ENCODE measurements around the gene PATZ1. TPM values are rescaled to one million over a fixed set of nuclear protein-coding genes. Genes with fewer than 3 reads are reported as not detected.
A peak's percentile ranks its signal among the peaks of the same experiment; 100 is the strongest.

The PATZ1 gene
- polyA plus RNA-seq, 1 of the 3 experiments (the other 2 are of a cell fraction): 21.8 TPM

DNA sequence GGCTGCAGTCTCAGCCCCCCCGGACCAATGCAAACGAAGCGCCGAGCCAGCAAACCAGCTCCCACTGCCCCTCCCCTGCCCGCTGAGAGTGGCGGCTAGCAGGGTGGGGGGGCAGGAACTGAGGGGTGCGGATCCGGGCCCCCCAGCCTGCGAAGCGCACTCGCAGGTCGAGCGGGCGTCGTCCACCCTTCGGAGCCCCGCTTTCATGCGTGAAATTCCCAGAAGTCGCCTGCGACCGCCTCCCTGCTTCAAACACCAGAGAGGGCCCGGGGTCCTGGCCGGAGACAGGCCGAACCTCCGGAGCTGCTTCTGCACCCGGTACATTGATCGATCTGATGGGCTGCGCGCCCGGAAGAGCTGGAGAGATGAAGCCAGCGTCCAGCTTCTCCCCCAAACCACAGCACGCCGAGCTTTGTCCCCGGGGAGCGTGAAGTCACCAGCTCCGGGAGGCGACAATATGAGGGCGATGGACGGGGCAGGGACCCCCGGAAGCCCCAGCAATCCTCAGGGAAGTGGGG, 646 bp upstream of the PATZ1 start:
- ChIA-PET CTCF (interaction anchor here (0.8 to 2.2 kb wide), 4 partner anchors 23 to 53 kb away, joined by 3 to 16 read pairs (median 4); partner anchors contain the start of gene DRG1), POLR2A (interaction anchor here (0.5 to 2.2 kb wide), 18 partner anchors 9 to 1542 kb away, joined by 3 to 32 read pairs (median 3); partner anchors contain the start of genes DEPDC5, DRG1, EIF4ENIF1 and PIK3IP1)
- WGBS (ENCODE audit: low lambda C conversion rate): 4% methylated on average over 5 of the region's 40 CpGs
- Histone ChIP-seq H3K9me3 (no peaks in the 10 kb centered on the region), H3K4me1 (ENCODE audit: control insufficient read depth in 1 of 2, insufficient read depth in 2 of 2, low read depth in 1 of 2, low read length in 1 of 2) (peaks cover 19 to 47% of the 10 kb centered on the region in 2 experiments), H3K4me2 (peak overlapping the region; percentile 99), H3K79me2 (ENCODE audit: insufficient read depth) (peaks cover 44% of the 10 kb centered on the region), H3K9me2 (no peaks in the 10 kb centered on the region), H3K4me3 (ENCODE audit: low read depth in 2 of 2, low read length in 1 of 2) (peak overlapping the region; percentile 68 to 71), H3K27me3 (ENCODE audit: insufficient read depth) (no peaks in the 10 kb centered on the region), H3K36me3 (replicated peaks in 1 of 2; ENCODE audit: control insufficient read depth in 1 of 2, insufficient read depth in 2 of 2, low read length in 1 of 2) (peaks cover 17 to 26% of the 10 kb centered on the region in 2 experiments), H4K20me1 (ENCODE audit: insufficient read depth) (peaks cover 39% of the 10 kb centered on the region), H3K9ac (peak overlapping the region; percentile 86), H2AFZ (ENCODE audit: low read depth) (peak overlapping the region; percentile 64; the same call in 1 of the 2 replicates), H3K27ac (ENCODE audit: low read depth in 2 of 2, low read length in 1 of 2) (peak overlapping the region; percentile 78 to 98), H3F3A (replicated peaks; ENCODE audit: insufficient read depth) (peaks cover 11% of the 10 kb centered on the region)
- peak; percentile 83 for DNase-seq
- TF ChIP-seq, protein P1, sequence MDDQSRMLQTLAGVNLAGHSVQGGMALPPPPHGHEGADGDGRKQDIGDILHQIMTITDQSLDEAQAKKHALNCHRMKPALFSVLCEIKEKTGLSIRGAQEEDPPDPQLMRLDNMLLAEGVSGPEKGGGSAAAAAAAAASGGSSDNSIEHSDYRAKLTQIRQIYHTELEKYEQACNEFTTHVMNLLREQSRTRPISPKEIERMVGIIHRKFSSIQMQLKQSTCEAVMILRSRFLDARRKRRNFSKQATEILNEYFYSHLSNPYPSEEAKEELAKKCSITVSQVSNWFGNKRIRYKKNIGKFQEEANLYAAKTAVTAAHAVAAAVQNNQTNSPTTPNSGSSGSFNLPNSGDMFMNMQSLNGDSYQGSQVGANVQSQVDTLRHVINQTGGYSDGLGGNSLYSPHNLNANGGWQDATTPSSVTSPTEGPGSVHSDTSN (IDR thresholded peaks at IDR 0.05): peak; percentile 21; the same call in 1 of the 2 replicates
- no peak for TF ChIP-seq EP300 (IDR thresholded peaks at IDR 0.05; ENCODE audit: borderline replicate concordance in 1 of 2, low read depth in 1 of 2, low read length in 1 of 2)
- TF ChIP-seq FOXJ3 (CRISPR knock-in tag; IDR thresholded peaks at IDR 0.05): peak; percentile 17; the same call in 1 of the 2 replicates
- TF ChIP-seq, protein P2, sequence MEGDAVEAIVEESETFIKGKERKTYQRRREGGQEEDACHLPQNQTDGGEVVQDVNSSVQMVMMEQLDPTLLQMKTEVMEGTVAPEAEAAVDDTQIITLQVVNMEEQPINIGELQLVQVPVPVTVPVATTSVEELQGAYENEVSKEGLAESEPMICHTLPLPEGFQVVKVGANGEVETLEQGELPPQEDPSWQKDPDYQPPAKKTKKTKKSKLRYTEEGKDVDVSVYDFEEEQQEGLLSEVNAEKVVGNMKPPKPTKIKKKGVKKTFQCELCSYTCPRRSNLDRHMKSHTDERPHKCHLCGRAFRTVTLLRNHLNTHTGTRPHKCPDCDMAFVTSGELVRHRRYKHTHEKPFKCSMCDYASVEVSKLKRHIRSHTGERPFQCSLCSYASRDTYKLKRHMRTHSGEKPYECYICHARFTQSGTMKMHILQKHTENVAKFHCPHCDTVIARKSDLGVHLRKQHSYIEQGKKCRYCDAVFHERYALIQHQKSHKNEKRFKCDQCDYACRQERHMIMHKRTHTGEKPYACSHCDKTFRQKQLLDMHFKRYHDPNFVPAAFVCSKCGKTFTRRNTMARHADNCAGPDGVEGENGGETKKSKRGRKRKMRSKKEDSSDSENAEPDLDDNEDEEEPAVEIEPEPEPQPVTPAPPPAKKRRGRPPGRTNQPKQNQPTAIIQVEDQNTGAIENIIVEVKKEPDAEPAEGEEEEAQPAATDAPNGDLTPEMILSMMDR (IDR thresholded peaks at IDR 0.05): no peak
- no peak for TF ChIP-seq NFIC (IDR thresholded peaks at IDR 0.05; ENCODE audit: borderline replicate concordance)
- TF ChIP-seq MXI1 (IDR thresholded peaks at IDR 0.05; ENCODE audit: low read depth, low read length): no peak
- no peak for TF ChIP-seq EZH2phosphoT487 (IDR thresholded peaks at IDR 0.05; ENCODE audit: borderline replicate concordance, low read depth)
- TF ChIP-seq, protein P3, sequence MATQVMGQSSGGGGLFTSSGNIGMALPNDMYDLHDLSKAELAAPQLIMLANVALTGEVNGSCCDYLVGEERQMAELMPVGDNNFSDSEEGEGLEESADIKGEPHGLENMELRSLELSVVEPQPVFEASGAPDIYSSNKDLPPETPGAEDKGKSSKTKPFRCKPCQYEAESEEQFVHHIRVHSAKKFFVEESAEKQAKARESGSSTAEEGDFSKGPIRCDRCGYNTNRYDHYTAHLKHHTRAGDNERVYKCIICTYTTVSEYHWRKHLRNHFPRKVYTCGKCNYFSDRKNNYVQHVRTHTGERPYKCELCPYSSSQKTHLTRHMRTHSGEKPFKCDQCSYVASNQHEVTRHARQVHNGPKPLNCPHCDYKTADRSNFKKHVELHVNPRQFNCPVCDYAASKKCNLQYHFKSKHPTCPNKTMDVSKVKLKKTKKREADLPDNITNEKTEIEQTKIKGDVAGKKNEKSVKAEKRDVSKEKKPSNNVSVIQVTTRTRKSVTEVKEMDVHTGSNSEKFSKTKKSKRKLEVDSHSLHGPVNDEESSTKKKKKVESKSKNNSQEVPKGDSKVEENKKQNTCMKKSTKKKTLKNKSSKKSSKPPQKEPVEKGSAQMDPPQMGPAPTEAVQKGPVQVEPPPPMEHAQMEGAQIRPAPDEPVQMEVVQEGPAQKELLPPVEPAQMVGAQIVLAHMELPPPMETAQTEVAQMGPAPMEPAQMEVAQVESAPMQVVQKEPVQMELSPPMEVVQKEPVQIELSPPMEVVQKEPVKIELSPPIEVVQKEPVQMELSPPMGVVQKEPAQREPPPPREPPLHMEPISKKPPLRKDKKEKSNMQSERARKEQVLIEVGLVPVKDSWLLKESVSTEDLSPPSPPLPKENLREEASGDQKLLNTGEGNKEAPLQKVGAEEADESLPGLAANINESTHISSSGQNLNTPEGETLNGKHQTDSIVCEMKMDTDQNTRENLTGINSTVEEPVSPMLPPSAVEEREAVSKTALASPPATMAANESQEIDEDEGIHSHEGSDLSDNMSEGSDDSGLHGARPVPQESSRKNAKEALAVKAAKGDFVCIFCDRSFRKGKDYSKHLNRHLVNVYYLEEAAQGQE (IDR thresholded peaks at IDR 0.05; ENCODE audit: low read depth, low read length): 0 out of 2 replicates have a peak, but pooled peaks have one; percentile 33
- no peak for TF ChIP-seq RXRA (IDR thresholded peaks at IDR 0.05; ENCODE audit: borderline replicate concordance, low read depth)
- no peak for TF ChIP-seq SMC3 (IDR thresholded peaks at IDR 0.05; ENCODE audit: low read depth, low read length)
- TF ChIP-seq RAD21 (IDR thresholded peaks at IDR 0.05; ENCODE audit: low read length): no peak

Measured in SK-N-SH (cell line).